Gastroesophageal sphincter (tissue), 3 donors: ENCODE data around the gene CDK14.

Experiments
- EP300 ChIP-seq: sonication (generic); formaldehyde crosslinking; IDR thresholded peaks from one replicate; pipeline ENCODE4 v1.6.1; 2017; ENCODE audit warnings: antibody characterized with exemption, mild to moderate bottlenecking
- POLR2A ChIP-seq, 2 donors: fragments of 450-650 bp; IDR thresholded peaks; one replicate each; pipeline ENCODE4 v1.6.1; 2017; ENCODE audit warnings: antibody characterized with exemption in 2 of 2, mild to moderate bottlenecking in 2 of 2, moderate library complexity in 1 of 2
- POLR2AphosphoS5 ChIP-seq: sonication (generic); formaldehyde crosslinking; IDR thresholded peaks from one replicate; pipeline ENCODE4 v1.6.1; 2017; ENCODE audit warnings: antibody characterized with exemption
- TF ChIP-seq, protein P1 (sequence below), 4 experiments: fragments of 200-600 bp in 2 of 4; fragments of 450-650 bp in 2 of 4; sonication (generic) in 1 of 4; IDR thresholded peaks; one replicate each; pipeline ENCODE4 v1.5.1; 2017 to 2019; ENCODE audit warnings: antibody characterized with exemption in 4 of 4, mild to moderate bottlenecking in 2 of 4, moderate library complexity in 2 of 4

GRCh38 chr7:90828601-90829000 lies 232.5 kb downstream of the CDK14 start:
- TF ChIP-seq, protein P1, sequence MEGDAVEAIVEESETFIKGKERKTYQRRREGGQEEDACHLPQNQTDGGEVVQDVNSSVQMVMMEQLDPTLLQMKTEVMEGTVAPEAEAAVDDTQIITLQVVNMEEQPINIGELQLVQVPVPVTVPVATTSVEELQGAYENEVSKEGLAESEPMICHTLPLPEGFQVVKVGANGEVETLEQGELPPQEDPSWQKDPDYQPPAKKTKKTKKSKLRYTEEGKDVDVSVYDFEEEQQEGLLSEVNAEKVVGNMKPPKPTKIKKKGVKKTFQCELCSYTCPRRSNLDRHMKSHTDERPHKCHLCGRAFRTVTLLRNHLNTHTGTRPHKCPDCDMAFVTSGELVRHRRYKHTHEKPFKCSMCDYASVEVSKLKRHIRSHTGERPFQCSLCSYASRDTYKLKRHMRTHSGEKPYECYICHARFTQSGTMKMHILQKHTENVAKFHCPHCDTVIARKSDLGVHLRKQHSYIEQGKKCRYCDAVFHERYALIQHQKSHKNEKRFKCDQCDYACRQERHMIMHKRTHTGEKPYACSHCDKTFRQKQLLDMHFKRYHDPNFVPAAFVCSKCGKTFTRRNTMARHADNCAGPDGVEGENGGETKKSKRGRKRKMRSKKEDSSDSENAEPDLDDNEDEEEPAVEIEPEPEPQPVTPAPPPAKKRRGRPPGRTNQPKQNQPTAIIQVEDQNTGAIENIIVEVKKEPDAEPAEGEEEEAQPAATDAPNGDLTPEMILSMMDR (IDR thresholded peaks at IDR 0.05): no peak
- no peak for TF ChIP-seq EP300
- TF ChIP-seq POLR2AphosphoS5: no peak
- no peak for TF ChIP-seq POLR2A (IDR thresholded peaks at IDR 0.05)
